GM12892 (cell line): ENCODE measurements around the gene COPS8.

Experiments
- POLR2A ChIP-seq: IDR thresholded peaks from 2 replicates; pipeline ENCODE4 v1.6.1; 2011; ENCODE audit warnings: low read depth, low read length, control low read depth
- POLR2AphosphoS5 ChIP-seq: IDR thresholded peaks from 2 replicates; pipeline ENCODE4 v1.6.1; 2011; ENCODE audit warnings: low read depth, low read length, control low read depth
- TAF1 ChIP-seq: IDR thresholded peaks from 2 replicates; pipeline ENCODE4 v1.6.1; 2011; ENCODE audit warnings: low read depth, mild to moderate bottlenecking, control low read depth, low read length, borderline replicate concordance

- TF ChIP-seq POLR2AphosphoS5 (no peak), POLR2A (no peak), TAF1 (no peak)
Observed at GRCh38 chr2:237102428-237102827, 16.7 kb downstream of the COPS8 start.
